HG03095 (cell line): ENCODE measurements around the gene NAV3.

Experiments
- ATAC-seq: cut with Tn5 transposase; IDR thresholded peaks from one replicate; pipeline ENCODE4 v1.9.1; 2021; ENCODE audit warnings: moderate library complexity; ENCODE audit not compliant: unreplicated experiment

NAV3 gene

DNA sequence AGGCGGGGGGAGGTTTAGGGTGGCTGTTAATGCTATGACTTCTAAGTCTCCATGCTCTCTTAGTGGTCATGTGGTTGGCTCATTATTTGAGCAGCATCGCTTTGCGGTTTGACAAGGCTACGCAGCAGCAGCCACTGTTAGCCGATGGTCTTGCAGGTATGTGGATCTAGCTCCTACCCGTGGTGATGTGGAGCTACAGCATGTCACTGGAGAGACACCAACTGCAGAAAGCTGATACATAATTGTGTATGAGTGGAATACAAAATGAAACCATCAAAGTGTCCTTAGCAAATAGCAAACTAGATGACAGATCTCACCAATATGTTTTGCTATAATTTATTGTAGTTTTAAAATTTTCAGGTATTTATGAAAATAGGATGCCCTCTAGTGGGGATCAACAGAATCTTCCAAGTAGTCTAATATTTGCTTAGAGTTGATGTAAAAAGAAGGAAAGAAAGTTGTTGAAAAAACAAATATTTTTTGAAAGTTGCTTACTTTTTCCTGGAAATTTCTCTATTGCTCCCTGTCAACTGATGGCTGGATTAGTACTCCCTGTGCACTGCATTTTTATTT lies 94.9 kb downstream of the NAV3 start:
- ATAC-seq = peak; percentile 99

DNA sequence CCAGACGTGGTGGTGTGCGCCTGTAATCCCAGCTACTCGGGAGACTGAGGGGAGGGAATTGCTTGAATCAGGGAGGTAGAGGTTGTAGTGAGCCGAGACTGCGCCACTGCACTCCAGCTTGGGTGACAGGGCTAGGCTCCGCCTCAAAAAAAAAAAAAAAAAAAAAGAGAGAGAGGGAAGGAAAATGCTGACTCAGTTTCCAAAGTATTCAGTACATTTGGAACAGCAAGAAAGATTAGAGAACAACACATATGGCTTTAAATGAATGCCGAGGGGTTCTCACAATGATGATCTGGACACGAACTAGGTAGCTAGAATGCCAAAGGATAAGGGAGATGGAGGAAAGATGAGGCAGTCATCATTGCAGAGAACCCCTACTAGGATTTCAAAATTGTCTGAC lies 97.4 kb downstream of the NAV3 start:
- no peak for ATAC-seq

DNA sequence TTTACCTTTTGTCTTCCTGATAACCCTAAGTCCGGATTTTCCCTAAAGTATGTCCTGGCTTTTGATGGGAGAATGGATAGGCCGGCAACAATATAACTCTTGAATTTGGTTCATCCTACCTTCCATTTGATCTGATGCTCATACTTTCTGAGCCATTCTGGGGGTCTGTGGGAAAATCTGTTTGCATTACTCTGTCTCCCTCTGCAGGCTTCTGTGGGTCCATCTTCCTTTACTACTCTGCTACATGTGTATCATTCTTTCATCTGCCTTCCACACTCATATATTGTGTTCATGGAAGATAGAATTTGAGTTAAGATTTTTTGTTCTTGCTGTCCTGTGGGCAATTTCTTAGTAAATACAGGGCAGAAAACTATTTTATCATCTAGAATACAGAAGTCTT lies 101.5 kb downstream of the NAV3 start:
- ATAC-seq = no peak

DNA sequence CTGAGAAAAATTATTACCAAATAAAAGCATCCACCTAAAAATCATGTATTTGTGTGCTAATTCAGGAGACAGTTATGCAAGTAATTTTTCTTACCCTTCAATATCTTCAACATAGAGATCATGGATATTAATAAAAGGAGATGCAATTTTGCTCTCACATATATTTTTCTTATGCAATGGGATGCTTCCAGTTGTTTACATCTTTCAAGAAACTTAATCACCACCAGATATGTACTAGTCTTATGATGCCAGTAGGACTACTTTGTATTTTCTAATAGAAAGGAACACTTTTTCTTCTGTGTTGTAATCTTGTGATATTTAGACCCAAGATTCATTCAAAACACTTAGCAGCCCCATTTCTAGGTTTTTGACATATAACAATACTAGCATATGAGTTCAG lies 107.6 kb downstream of the NAV3 start:
- ATAC-seq = no peak

DNA sequence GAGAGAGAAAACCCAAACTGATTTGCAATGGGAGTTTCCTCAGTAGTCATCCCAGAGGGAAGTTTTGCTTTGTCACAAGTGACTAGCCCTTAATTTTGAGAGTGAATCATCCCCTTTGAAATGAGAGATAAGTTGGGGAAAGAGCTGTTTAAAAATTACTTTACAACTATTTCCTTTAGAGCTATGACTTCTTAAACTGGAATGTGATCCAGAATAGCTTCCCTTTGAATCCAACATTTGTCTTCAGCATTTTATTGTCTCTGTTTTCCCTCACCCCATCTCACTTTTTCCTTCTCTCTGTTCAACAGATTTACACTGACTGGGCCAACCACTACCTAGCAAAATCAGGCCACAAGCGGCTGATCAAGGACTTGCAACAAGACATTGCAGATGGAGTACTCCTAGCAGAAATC lies 109.3 kb downstream of the NAV3 start:
- no peak for ATAC-seq

DNA sequence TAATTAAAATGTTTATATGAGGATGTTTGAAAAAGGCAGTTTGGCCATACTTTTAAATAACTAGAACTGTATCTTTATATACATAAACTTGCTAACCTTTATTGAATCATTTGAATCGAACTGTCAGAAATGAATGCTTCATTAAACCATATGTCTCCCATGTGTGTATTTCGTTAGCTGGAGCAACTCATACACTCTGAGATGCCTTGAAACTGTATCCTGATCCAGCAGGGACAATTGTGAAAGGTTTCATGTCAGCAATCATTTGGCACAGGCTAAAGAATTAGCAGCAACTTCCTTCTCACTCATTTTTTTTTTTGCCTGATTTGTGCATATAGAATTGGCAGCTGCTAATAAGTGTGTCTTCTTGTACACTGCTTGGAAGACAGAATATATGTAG lies 109.9 kb downstream of the NAV3 start:
- ATAC-seq = no peak

DNA sequence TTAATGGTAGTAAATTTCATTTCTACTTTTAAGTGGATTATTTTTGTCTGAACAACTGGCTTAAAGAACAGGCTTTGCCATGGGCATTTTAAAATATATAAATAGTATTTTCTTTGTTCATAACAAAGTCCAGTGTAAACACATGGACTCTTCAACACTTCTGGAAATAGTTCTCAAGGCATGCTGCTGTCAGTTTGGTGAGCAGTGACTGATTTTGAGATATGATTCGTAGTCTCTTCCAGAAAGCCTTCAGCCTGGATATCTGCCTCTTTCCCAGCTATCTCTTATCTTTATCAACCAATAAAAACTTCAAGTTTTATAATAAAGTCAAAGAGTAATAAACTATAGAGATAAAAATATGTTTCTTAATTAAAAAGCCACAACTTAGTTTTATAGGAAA lies 110.7 kb downstream of the NAV3 start:
- ATAC-seq = no peak

DNA sequence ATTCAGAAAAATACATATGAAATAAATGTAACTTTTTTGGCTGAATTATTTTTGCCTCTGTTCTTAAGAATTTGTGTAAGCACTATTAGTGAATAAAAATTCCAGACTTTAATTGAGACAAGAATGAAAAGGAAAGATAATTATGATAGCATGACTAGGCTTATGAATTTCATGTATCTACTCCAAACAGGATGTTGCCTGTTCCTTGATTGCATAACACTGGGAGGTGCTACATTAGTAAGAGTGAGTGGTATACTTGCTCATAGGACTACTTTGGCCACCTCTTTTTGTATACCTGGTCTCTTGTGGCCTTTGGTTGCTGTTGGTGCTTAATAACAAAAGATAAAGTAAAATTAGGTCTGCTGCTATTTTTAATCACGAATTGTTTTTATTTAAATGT lies 112.8 kb downstream of the NAV3 start:
- no peak for ATAC-seq

DNA sequence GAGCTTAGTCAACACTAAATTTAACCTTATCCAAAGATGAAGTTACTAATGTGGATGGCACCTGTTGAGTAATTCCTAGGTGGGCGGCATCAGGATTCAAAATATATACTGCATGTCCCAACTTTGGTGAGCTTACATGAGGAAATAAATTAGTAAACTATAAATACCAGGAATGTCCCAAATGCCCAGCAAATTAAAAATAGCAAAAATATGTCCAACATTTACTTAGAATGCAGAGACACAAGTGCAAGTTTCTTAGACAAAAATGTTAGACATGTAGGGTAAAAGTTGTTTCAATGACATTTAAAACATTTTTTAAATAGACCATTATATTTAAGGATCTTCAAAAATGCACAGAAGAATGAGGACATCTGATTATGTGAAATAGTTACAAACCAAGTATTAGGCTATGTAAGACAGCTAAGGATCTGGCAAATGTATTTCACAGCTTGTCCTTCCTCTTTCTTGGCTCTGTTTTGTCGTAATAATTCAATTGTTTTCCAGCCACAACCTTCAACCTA lies 115.9 kb downstream of the NAV3 start:
- ATAC-seq = no peak

DNA sequence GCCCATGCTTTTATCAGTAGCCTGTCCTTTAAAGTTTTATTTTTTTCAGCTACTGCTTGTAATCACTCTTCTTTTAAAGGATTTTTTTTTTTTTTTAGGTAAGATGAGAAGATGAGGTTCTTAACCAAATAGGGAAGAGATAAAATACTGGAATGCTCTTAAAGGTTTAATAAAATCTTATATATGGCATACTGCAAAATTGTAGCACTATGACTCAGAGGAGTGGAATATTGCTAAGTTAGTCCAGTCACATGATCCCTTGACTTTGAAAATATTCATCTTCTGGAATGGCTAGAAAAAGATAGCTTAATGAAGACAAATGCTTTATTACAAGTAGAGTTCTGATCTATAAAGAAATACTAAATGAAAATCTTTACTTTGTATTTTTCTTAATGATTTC lies 116.6 kb downstream of the NAV3 start:
- ATAC-seq = no peak

DNA sequence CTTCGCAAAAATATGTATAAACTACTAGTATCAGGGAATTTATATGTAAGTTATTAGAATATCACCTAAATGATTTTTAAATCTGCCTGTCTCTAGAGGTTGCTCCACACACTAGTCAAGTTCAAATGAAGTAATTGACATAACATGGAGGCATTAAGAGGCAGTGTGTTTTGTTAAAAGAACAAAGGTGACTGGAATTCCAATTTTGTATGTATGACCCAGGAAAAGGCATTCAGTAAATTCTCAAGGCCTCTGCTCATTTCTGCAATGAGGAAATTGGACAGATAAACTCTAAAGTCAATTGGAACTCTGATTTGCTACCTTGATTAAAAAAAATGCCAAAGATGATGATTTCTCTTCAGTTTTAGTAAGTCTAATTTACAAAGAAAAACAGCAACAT lies 117.1 kb downstream of the NAV3 start:
- ATAC-seq = no peak

DNA sequence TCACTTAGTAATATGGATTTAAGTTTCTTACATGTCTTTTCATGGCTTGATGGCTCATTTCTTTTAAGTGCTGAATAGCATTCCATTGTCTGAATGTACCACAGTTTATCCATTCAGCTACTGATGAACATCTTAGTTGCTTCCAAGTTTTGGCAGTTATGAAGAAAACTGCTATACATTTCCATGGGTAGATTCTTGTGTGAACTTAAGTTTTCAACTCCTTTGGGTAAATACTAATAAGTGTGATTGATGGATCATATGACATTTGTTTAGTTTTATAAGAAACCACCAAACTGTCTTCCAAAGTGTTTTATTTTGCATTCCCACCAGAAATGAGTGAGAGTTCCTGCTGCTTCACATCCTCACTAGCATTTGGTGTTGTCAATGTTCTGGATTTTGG lies 119.2 kb downstream of the NAV3 start:
- ATAC-seq = no peak

DNA sequence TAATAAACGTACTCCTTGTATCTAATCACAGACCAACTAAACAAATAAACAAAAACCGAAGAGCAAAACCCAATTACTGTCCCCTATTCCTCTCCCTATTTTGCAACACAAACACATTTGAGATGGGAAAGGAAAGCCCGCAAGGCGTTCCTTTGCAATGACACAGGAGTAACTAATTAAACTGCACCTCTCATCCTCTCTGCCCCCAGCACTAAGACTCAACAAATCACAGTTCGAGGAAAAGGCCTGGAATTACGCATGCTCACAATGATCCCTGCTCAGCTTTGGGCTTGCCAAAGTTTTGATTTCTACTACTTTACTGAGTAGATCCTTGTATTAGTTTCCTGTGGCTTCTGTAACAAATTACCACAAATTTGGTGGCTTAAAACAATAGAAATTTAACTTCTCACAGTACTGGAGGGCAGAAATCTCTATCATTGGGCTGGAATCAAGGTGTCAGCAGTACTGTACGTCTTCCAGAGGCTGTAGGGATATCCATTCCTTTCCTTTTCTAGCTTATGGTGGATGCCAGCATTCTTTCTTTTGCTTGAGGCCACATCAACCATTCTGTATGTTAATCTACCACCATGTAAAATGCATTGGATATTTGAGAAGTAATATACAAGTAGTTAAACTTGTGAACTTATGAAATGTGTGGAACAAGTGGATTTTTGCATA lies 123.0 kb downstream of the NAV3 start:
- ATAC-seq = no peak

DNA sequence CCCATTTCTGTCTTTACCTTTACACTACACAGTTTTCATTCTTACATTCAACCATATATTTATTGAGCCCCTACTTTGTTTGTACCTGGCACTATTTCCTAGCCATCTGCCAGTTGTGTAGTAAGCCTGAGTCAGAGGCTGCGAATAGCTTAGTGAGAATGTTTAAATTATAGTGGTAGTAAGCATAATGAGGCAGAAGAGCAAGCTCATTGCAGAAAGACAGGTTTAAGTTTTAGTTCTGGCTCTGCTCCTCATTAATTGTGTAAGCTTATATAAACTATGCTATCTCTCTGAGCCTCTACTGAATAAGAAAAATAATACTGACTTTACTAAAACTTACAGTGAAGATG lies 123.5 kb downstream of the NAV3 start:
- no peak for ATAC-seq

DNA sequence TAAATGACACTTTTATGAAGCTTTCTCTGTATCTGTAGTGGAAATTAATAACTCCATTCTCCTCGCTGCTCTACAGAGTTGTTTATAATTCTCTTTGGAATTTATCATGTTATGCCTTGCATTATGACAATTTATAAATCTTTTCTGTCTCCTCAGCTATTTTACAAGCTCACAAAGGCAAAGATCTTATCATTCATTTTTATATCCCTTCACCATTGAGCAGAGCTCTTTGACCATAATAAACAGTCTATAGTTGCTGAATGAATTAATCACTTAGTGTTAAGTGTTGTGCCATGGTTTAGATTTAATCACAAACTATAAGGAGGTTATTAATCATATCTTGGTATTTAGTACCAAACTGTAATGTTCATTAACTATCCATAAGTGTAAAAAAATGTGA lies 126.4 kb downstream of the NAV3 start:
- no peak for ATAC-seq

DNA sequence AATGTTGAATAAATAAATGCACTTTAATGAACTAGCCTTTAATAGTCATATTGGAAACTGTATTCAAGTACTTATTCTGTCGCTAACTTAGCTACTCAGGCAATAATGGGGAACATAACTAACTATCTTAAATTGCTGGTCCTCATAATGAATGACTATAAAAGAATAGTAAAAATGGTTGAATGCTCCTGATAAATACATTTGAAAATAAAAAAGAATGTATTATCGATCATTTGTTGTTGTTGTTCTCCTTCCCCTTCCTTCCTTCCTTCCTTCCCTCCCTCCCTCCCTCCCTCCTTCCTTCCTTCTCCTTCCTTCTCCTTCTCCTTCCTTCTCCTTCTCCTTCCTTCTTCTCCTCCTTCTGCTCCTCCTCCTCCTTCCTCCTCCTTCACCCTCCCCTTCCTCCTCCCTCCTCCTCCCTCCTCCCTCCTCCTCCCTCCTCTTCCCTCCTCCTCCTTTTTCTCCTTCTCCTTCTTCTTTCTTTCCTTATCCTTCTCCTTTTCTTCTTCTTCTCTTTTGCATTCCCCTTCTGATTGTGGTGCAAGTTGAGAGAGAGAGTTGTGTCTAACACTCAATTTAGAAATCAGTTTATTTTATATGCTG lies 133.0 kb downstream of the NAV3 start:
- ATAC-seq = no peak

DNA sequence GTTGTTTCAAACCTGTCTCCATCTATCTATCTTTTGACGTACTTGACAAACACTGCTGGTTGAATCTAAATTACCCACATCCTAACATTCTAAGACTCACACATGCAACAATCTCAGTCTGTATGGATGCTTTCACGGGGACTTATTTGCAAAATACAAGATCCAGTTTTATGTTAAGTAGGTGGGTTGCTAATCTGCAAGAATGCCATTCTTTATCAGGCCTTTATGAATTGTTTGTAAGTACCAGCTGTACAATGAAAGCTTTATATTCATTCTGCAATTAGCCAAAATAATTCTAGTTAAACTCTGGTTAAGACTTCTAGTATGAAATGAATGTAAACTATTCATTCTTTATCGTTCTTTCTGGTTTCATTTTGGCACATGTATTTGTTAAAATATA lies 135.1 kb downstream of the NAV3 start:
- ATAC-seq = no peak

DNA sequence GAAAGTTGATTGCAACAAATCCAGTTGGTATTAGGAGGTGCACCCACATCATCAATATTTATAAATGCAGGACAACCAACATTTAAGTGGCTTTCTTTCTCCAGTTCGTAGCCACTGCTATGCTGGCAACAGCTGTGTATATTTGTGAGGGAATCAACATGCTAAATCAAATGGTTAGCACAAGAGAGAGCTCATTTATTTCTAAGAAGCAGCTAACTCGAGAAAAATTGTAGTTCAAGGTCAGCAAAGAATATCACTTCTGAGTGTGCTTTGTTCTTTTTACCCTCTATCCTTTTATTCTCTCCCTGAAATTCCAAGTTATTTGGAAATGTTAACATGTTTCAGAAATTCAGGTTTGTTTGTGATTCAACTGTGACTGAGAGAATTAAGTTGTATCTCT lies 137.3 kb downstream of the NAV3 start:
- ATAC-seq = no peak

DNA sequence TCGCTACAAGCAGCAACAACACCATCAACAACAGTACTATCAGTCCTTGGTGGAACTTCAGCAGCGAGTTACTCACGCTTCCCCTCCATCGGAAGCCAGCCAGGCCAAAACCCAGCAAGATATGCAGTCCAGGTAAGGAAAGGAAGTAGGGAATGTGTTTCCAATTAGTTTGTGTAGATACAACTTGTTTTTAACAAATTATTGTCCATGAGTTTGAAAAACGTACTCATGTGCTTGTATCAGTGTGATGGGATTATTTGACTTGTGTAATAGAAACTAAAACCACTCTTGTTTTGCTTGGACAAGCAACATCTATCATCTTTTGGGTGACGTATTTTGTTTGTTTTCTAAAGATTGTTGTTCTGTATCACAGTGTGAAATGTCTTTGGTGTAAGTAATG lies 137.9 kb downstream of the NAV3 start:
- ATAC-seq = no peak

DNA sequence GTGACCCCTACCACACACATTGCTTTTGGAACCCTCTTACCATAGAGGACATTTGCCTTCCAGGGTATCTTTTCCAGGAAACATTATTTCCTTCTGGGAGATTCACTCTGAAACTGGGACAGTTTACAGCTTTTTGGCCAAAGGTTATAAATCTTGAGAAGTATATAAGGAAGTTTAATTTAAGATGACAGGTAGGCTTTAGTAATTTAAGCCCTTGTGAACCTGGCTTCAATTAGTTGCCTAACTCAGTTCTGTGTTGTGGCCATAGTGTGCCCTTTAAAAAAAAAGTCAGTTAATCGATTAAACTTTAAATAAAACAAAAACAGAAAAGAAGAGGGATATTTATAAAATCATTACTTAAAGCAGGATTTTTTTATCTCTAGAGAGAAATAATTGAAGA lies 142.9 kb downstream of the NAV3 start:
- ATAC-seq = no peak

DNA sequence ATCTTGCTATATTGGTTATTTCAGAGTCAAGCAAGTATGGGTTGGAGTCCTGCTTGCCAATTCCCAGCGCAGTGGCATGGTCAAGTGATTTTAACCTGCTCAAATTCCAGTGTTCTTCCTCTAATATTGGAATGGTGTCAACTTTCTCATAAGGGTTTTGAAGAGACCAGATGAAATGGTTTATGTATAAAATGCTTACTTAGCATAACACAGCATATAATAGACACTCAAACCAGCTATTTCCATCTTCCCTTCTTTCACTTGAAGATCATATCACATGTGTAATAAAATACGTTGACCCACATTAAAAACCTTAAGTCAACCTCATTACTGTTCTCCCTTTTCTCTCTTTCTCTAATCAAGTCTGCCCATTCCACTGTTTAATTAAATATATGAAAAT lies 144.0 kb downstream of the NAV3 start:
- no peak for ATAC-seq

DNA sequence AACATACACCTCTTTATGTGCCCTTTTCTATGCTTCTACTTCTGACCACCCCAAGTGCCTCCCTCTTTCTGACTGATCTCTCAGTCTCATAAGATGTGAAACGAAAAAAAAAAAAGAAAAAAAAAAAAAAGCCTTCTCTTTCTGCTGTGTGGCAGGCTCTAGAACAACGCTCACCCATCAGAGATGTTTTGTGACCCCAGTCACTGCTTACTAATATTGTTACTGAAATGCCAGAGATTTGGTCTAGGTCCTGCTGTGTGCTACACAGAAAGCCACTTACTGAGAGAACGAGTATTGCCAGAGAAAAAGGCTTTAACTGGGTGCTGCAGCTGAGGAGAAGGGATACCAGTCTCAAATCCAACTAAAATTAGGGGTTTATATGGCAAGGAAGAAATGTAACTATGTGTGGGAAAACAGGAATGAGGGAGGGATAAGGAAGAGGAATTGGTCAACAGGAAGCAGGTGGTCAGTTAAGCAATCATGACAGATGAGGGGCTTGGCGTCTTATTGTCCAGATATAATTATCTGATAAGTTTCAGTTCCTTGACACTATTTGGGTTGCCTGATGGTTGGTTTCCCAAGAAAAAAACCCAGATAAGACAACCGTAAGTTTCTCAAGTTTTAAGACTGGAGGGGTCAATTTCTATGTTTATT lies 149.0 kb downstream of the NAV3 start:
- ATAC-seq = no peak
